Tibial nerve (tissue), 4 donors: Measurements from ENCODE around the gene MDM1.

Experiments
- EP300 ChIP-seq, 2 donors: sonication (generic); formaldehyde crosslinking; IDR thresholded peaks; one replicate each; pipeline ENCODE4 v1.6.1; 2017; ENCODE audit warnings: antibody characterized with exemption in 2 of 2, mild to moderate bottlenecking in 1 of 2
- POLR2A ChIP-seq, 2 donors: fragments of 450-650 bp; IDR thresholded peaks; one replicate each; pipeline ENCODE4 v1.6.1; 2017; ENCODE audit warnings: antibody characterized with exemption in 2 of 2, mild to moderate bottlenecking in 2 of 2, moderate library complexity in 2 of 2
- TF ChIP-seq, protein P1 (sequence below), 5 experiments: fragments of 200-600 bp in 3 of 5; fragments of 450-650 bp in 2 of 5; sonication (generic) in 3 of 5; IDR thresholded peaks; one replicate each; pipeline ENCODE4 v1.5.1; 2016 to 2019; ENCODE audit warnings: antibody characterized with exemption in 5 of 5, mild to moderate bottlenecking in 3 of 5, moderate library complexity in 2 of 5

DNA sequence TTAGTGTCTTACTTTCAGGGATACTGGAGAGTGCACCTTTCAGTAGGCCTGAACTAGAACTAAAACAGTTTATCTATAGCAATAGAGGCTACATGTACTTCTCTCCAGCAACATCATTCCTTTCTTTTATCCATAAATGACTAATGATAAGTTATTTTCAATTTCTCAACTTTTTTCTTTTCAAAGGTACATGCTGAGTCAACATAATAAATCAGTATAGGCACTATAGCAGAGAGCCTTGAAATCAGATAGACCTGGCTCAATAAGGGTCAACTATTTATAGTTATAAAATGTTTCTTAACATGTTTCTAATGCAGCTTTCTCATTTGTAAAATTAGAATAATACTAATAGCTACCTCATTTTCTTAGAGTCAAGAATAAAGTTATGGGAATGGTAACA, 84.4 kb downstream of the MDM1 start:
- TF ChIP-seq, protein P1, sequence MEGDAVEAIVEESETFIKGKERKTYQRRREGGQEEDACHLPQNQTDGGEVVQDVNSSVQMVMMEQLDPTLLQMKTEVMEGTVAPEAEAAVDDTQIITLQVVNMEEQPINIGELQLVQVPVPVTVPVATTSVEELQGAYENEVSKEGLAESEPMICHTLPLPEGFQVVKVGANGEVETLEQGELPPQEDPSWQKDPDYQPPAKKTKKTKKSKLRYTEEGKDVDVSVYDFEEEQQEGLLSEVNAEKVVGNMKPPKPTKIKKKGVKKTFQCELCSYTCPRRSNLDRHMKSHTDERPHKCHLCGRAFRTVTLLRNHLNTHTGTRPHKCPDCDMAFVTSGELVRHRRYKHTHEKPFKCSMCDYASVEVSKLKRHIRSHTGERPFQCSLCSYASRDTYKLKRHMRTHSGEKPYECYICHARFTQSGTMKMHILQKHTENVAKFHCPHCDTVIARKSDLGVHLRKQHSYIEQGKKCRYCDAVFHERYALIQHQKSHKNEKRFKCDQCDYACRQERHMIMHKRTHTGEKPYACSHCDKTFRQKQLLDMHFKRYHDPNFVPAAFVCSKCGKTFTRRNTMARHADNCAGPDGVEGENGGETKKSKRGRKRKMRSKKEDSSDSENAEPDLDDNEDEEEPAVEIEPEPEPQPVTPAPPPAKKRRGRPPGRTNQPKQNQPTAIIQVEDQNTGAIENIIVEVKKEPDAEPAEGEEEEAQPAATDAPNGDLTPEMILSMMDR (IDR thresholded peaks at IDR 0.05): no peak
- TF ChIP-seq POLR2A (IDR thresholded peaks at IDR 0.05) (no peak), EP300 (IDR thresholded peaks at IDR 0.05) (no peak)
